Stomach (tissue), 9 donors: ENCODE measurements around the gene TSPAN33. TPM values are rescaled to one million over a fixed set of nuclear protein-coding genes. Genes with fewer than 3 reads are reported as not detected.

Experiments used
- DNase-seq, 2 donors: peaks; one replicate each; pipeline versions ENCODE4 v3.0.0 to v3.0.0-alpha.2; 2013 to 2019
- H3K27ac ChIP-seq, 5 donors: fragments of 200-600 bp in 4 of 5; sonication (generic) in 4 of 5; one replicate each; pipeline ENCODE4 v1.5.1; 2013 to 2019; ENCODE audit warnings: mild to moderate bottlenecking in 1 of 5, moderate library complexity in 1 of 5
- H3K27me3 ChIP-seq, 3 donors: fragments of 200-600 bp; sonication (generic); one replicate each; pipeline ENCODE4 v1.5.1; 2017 to 2019; ENCODE audit warnings: mixed run types in 1 of 3
- H3K36me3 ChIP-seq, 4 donors: fragments of 200-600 bp; sonication (generic); 1 replicate in 3 of 4; 2 replicates in 1 of 4; pipeline ENCODE4 v1.5.1; 2016 to 2019
- H3K4me1 ChIP-seq, 4 donors: fragments of 200-600 bp; sonication (generic); one replicate each; pipeline ENCODE4 v1.5.1; 2016 to 2019
- H3K4me3 ChIP-seq, 4 donors: fragments of 200-600 bp; sonication (generic) in 3 of 4; one replicate each; pipeline ENCODE4 v1.5.1; 2016 to 2019; ENCODE audit warnings: mild to moderate bottlenecking in 1 of 4
- H3K9me3 ChIP-seq, 4 donors: fragments of 200-600 bp; sonication (generic); one replicate each; pipeline ENCODE4 v1.5.1; 2016 to 2019
- CTCF ChIP-seq, 7 experiments: fragments of 450-650 bp in 4 of 7; fragments of 200-600 bp in 3 of 7; sonication (generic) in 3 of 7; IDR thresholded peaks; one replicate each; pipeline ENCODE4 v1.5.1; 2016 to 2019; ENCODE audit warnings: antibody characterized with exemption in 7 of 7, control low read depth in 2 of 7, mild to moderate bottlenecking in 1 of 7
- EP300 ChIP-seq: sonication (generic); formaldehyde crosslinking; IDR thresholded peaks from one replicate; pipeline ENCODE4 v1.6.1; 2017; ENCODE audit warnings: antibody characterized with exemption
- POLR2A ChIP-seq, 4 donors: fragments of 450-650 bp; IDR thresholded peaks; one replicate each; pipeline ENCODE4 v1.6.1; 2016; ENCODE audit warnings: antibody characterized with exemption in 4 of 4, control low read depth in 2 of 4, mild to moderate bottlenecking in 1 of 4, moderate library complexity in 1 of 4
- POLR2AphosphoS5 ChIP-seq, 3 donors: sonication (generic); formaldehyde crosslinking; IDR thresholded peaks; one replicate each; pipeline ENCODE4 v1.6.1; 2016; ENCODE audit warnings: antibody characterized with exemption in 3 of 3
- WGBS, 5 donors: extraction: QIAGEN DNeasy Blood & Tissue Kit in 3 of 5; methylation state at CpG; one replicate each; pipeline versions ENCODE4 v1.1.5 to v1.1.7; 2013 to 2018; 5-methylcytosine and 5-hydroxymethylcytosine counted together
- intact Hi-C: fragments of 100-400 bp; cut with DNase I; formaldehyde crosslinking; loops from one replicate; pipeline ENCODE4 v1.15.1; 2023; ENCODE audit warnings: low total_unique reads
- polyA plus RNA-seq, 3 donors: library from polyadenylated mRNA; stranded (reverse); fragments of 200-250 nt; gene quantifications; one replicate each; pipeline ENCODE4 v1.2.3, GENCODE V29; 2013
- total RNA-seq, 5 donors: library from RNA; depleted of rRNA; stranded (reverse); fragments of >200 nt; gene quantifications; one replicate each; pipeline versions ENCODE4 v1.1.0 to v1.2.3, GENCODE V29; 2014 to 2016
- donor health status: healthy with polysubstance abuse.
- donor health status: Bipolar disorder and iron deficiency.
- donor health status: healthy.

Gene TSPAN33
- total and polyA plus RNA-seq, 8 donors = 1.8 to 20.9 (median 8.5) TPM

DNA sequence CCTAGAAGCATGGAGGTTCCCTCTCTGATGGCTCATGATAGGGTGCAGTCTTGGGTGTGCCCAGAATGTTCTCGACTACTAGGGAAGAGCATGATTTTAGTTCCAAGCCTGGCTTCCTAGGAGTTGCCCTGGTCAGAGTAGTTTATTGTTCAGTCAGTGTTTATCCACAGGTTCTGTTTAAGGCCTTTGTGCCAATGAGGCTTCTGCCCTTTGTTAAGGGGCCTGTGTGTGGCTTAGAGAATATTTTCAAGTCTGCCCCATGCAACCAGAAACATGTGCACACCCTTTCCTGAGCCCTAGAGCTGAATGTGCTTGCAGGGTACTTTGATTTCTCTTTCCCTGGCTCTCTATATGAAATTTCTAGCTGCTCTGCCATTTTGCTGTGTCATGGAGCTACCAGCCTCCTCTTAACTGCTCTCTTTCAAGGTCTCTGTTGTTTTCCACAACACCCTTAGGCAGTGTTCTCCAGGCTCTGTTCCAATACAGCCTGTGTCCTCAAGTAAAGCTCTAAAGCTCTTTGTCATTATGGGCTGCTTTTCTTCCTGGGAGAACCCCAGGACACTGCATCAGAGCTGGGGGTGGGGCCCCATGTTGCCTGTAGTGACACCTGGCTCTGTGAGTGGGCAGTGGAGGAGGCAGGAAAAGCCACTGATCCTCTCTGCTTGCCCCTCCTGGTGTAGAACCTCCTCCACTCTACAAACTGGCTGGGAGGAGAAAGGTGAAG is 34.1 kb upstream of the TSPAN33 start:
- WGBS, 5 donors = 81 to 94% (median 86%) methylated on average over 1 of the region's 1 CpG
- intact Hi-C loops = no loop called here
- Histone ChIP-seq H3K27me3 (no peaks in the 10 kb centered on the region), H3K4me3 (no peak overlapping the region), H3K9me3 (peaks cover 0 to 6% (median 5%) of the 10 kb centered on the region in 4 donors), H3K36me3 (no peaks in the 10 kb centered on the region), H3K4me1 (no peaks in the 10 kb centered on the region), H3K27ac (peak overlapping the region in 1 of 5 donors; percentile 1)
- DNase-seq = peak in 1 of 2 donors; percentile 17
- TF ChIP-seq POLR2A (IDR thresholded peaks at IDR 0.05) (no peak), CTCF (IDR thresholded peaks at IDR 0.05) (no peak), POLR2AphosphoS5 (IDR thresholded peaks at IDR 0.05) (no peak), EP300 (no peak)

DNA sequence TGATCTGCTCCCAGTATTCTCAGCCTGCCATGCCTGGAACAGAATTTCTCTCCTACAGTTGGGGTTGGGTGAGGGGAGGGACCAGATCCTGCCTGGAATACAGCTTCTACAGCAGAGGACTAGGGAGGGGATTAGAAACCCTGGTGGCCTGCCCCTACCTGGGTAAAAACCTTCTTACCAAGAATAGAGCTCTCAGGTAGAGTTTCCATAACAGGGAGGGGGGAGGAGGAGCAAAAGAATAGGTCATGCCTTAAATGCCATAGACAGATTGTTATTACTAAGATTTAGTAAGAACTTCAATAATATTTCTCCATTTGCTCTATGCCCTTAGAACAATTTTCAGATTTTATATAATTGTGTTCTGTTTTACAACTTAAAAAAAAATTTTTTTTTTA is 33.5 kb upstream of the TSPAN33 start:
- no peaks in the 10 kb centered on the region for H3K4me1 ChIP-seq
- no peak overlapping the region for H3K4me3 ChIP-seq
- peaks cover 0 to 10% (median 8%) of the 10 kb centered on the region in 4 donors for H3K9me3 ChIP-seq
- H3K36me3 ChIP-seq = no peaks in the 10 kb centered on the region
- no peak for DNase-seq
- TF ChIP-seq CTCF (IDR thresholded peaks at IDR 0.05) (no peak), POLR2AphosphoS5 (IDR thresholded peaks at IDR 0.05) (no peak), EP300 (no peak), POLR2A (IDR thresholded peaks at IDR 0.05) (no peak)
- intact Hi-C loops = no loop called here
- no peaks in the 10 kb centered on the region for H3K27me3 ChIP-seq
- peak overlapping the region in 1 of 5 donors; percentile 1 for H3K27ac ChIP-seq

- H3K4me1 ChIP-seq = no peaks in the 10 kb centered on the region
- no peak for TF ChIP-seq CTCF (IDR thresholded peaks at IDR 0.05)
- TF ChIP-seq POLR2AphosphoS5 (IDR thresholded peaks at IDR 0.05) = no peak
- TF ChIP-seq EP300 = no peak
- no peak for TF ChIP-seq POLR2A (IDR thresholded peaks at IDR 0.05)
- H3K27ac ChIP-seq = no peak overlapping the region
- H3K36me3 ChIP-seq = no peaks in the 10 kb centered on the region
- intact Hi-C loops = no loop called here
- no peak overlapping the region for H3K4me3 ChIP-seq
- no peak for DNase-seq
- no peaks in the 10 kb centered on the region for H3K27me3 ChIP-seq
- peaks cover 0 to 10% (median 8%) of the 10 kb centered on the region in 4 donors for H3K9me3 ChIP-seq
Measured at GRCh38 chr7:129115676-129116075, 28.8 kb upstream of the TSPAN33 start.

DNA sequence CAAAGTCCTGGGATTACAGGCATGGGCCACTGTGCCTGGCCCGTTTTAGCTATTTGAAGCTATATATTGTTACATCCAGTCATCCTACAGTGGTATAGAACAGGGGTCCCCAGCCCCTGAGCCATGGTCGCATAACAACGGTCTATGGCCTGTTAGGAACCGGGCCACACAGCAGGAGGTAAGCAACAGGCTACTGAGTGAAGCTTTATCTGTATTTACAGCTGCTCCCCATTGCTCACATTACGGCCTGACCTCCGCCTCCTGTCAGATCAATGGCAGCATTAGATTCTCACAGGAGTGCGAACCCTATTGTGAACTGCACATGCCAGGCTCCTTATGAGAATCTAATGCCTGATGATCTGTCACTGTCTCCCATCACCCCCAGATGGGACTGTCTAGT is 26.3 kb upstream of the TSPAN33 start:
- no peak overlapping the region for H3K4me3 ChIP-seq
- no peaks in the 10 kb centered on the region for H3K27me3 ChIP-seq
- DNase-seq = no peak
- no peaks in the 10 kb centered on the region for H3K4me1 ChIP-seq
- TF ChIP-seq EP300 = no peak
- TF ChIP-seq POLR2AphosphoS5 (IDR thresholded peaks at IDR 0.05) = no peak
- no peak for TF ChIP-seq CTCF (IDR thresholded peaks at IDR 0.05)
- TF ChIP-seq POLR2A (IDR thresholded peaks at IDR 0.05) = no peak
- no peaks in the 10 kb centered on the region for H3K36me3 ChIP-seq
- 90 to 93% (median 92%) methylated on average over 6 to 7 of the region's 7 CpGs for WGBS, 5 donors
- no peak overlapping the region for H3K27ac ChIP-seq
- intact Hi-C loops = no loop called here
- H3K9me3 ChIP-seq = peaks cover 0 to 19% (median 13%) of the 10 kb centered on the region in 4 donors
